Esophagus squamous epithelium (tissue), 5 donors: ENCODE measurements around the gene ADAM22. TPM values are rescaled to one million over a fixed set of nuclear protein-coding genes. Genes with fewer than 3 reads are reported as not detected.
"Not testable (repeated sequence)": the region's sequence is repeated elsewhere in the genome, so short reads cannot be mapped to it uniquely, and the experiment has no call there.

ENCODE experiments used
- DNase-seq: peaks from one replicate; lab custom pipeline; 2025; lab: John Stamatoyannopoulos, UW
- H3K27ac ChIP-seq, 4 donors: fragments of 200-600 bp; sonication (generic); one replicate each; pipeline ENCODE4 v1.5.1; 2016 to 2019; ENCODE audit warnings: mild to moderate bottlenecking in 1 of 4
- H3K27me3 ChIP-seq, 4 donors: fragments of 200-600 bp; sonication (generic); 1 replicate in 3 of 4; 2 replicates in 1 of 4; pipeline versions ENCODE4 v1.5.1 to v1.6.0; 2017 to 2021; ENCODE audit warnings: antibody characterized with exemption in 1 of 4
- H3K36me3 ChIP-seq, 3 donors: fragments of 200-600 bp; sonication (generic); one replicate each; pipeline ENCODE4 v1.5.1; 2016 to 2019
- H3K4me1 ChIP-seq, 3 donors: fragments of 200-600 bp; sonication (generic); one replicate each; pipeline ENCODE4 v1.5.1; 2017 to 2019
- H3K4me3 ChIP-seq, 4 donors: fragments of 200-600 bp; sonication (generic); 1 replicate in 3 of 4; 2 replicates in 1 of 4; pipeline ENCODE4 v1.5.1; 2016 to 2019; ENCODE audit warnings: mild to moderate bottlenecking in 2 of 4, moderate library complexity in 1 of 4
- H3K9me3 ChIP-seq, 3 donors: fragments of 200-600 bp; sonication (generic); one replicate each; pipeline ENCODE4 v1.5.1; 2016 to 2019
- POLR2A ChIP-seq, 4 donors: fragments of 450-650 bp; IDR thresholded peaks; one replicate each; pipeline ENCODE4 v1.6.1; 2017; ENCODE audit warnings: antibody characterized with exemption in 4 of 4, mild to moderate bottlenecking in 4 of 4, moderate library complexity in 3 of 4
- WGBS, 2 donors: methylation state at CpG; one replicate each; pipeline ENCODE4 v1.1.5; 2018; 5-methylcytosine and 5-hydroxymethylcytosine counted together
- intact Hi-C: fragments of 100-400 bp; cut with DNase I; formaldehyde crosslinking; loops from one replicate; pipeline ENCODE4 v1.15.0; 2022
- total RNA-seq, 4 donors: library from RNA; depleted of rRNA; stranded (reverse); fragments of >200 nt; gene quantifications; one replicate each; pipeline ENCODE4 v1.1.0, GENCODE V29; 2016
- TF ChIP-seq, protein P1 (sequence below), 6 experiments: fragments of 450-650 bp in 4 of 6; fragments of 200-600 bp in 2 of 6; sonication (generic) in 2 of 6; IDR thresholded peaks; one replicate each; pipeline ENCODE4 v1.5.1; 2016 to 2019; ENCODE audit warnings: antibody characterized with exemption in 6 of 6, mild to moderate bottlenecking in 4 of 6, moderate library complexity in 4 of 6
- donor health status: DM: yes; HTN: yes; CAD: no.

Gene ADAM22
- total RNA-seq, 4 donors from 2014 or later, result 0.61 to 1.4 (median 1.1) TPM

GRCh38 chr7:88153378-88153777 lies 219.3 kb downstream of the ADAM22 start:
- TF ChIP-seq, protein P1, sequence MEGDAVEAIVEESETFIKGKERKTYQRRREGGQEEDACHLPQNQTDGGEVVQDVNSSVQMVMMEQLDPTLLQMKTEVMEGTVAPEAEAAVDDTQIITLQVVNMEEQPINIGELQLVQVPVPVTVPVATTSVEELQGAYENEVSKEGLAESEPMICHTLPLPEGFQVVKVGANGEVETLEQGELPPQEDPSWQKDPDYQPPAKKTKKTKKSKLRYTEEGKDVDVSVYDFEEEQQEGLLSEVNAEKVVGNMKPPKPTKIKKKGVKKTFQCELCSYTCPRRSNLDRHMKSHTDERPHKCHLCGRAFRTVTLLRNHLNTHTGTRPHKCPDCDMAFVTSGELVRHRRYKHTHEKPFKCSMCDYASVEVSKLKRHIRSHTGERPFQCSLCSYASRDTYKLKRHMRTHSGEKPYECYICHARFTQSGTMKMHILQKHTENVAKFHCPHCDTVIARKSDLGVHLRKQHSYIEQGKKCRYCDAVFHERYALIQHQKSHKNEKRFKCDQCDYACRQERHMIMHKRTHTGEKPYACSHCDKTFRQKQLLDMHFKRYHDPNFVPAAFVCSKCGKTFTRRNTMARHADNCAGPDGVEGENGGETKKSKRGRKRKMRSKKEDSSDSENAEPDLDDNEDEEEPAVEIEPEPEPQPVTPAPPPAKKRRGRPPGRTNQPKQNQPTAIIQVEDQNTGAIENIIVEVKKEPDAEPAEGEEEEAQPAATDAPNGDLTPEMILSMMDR (IDR thresholded peaks at IDR 0.05), result no peak
- no peak for TF ChIP-seq POLR2A (IDR thresholded peaks at IDR 0.05)
- Histone ChIP-seq H3K9me3 (no peaks in the 10 kb centered on the region), H3K27ac (no peak overlapping the region), H3K27me3 (no peaks in the 10 kb centered on the region), H3K4me3 (no peak overlapping the region), H3K36me3 (no peaks in the 10 kb centered on the region), H3K4me1 (no peaks in the 10 kb centered on the region)
- DNase-seq, result no peak
- intact Hi-C loops, result no loop called here

GRCh38 chr7:88155756-88156155 lies 221.7 kb downstream of the ADAM22 start:
- TF ChIP-seq, protein P1 (IDR thresholded peaks at IDR 0.05), result no peak
- TF ChIP-seq POLR2A (IDR thresholded peaks at IDR 0.05), result no peak
- WGBS, 2 donors, result 81 to 85% methylated on average over 4 of the region's 4 CpGs
- no peaks in the 10 kb centered on the region for H3K36me3 ChIP-seq

DNA sequence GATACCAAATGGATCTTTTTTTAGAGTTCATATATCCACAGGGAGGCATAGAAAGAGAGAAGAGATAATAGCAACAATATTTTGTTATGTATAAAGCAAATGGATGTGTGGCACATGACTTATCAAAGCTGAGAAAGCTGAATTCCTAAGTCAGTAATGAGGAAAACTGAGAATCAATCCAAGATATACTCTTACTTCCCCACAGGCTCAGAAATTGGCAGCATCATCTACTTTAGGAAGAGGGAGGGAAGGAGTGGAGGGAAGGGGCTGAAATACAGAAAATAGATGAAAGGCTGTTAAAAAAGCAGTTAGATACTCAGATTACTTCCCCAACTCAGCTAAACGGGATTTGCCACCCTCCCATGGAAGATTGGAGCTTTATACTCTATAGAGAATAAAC lies 222.3 kb downstream of the ADAM22 start:
- no peaks in the 10 kb centered on the region for H3K4me1 ChIP-seq
- TF ChIP-seq, protein P1 (IDR thresholded peaks at IDR 0.05), result no peak
- no peak for TF ChIP-seq POLR2A (IDR thresholded peaks at IDR 0.05)
- intact Hi-C loops, result no loop called here
- no peaks in the 10 kb centered on the region for H3K36me3 ChIP-seq
- H3K27ac ChIP-seq, result no peak overlapping the region
- WGBS, 2 donors, result 41 to 62% methylated on average over 1 of the region's 1 CpG
- H3K9me3 ChIP-seq, result peaks cover 0 to 9% (median 0%) of the 10 kb centered on the region in 3 donors
- H3K4me3 ChIP-seq, result no peak overlapping the region
- H3K27me3 ChIP-seq, result no peaks in the 10 kb centered on the region
- DNase-seq, result no peak

More at GRCh38 chr7:88155756-88156155, 221.7 kb downstream of the ADAM22 start:
- H3K27ac ChIP-seq, result no peak overlapping the region
- no peaks in the 10 kb centered on the region for H3K27me3 ChIP-seq
- no peaks in the 10 kb centered on the region for H3K4me1 ChIP-seq
- H3K4me3 ChIP-seq, result no peak overlapping the region
- DNase-seq, result no peak
- H3K9me3 ChIP-seq, result peaks cover 0 to 9% (median 0%) of the 10 kb centered on the region in 3 donors
- intact Hi-C loops, result no loop called here

DNA sequence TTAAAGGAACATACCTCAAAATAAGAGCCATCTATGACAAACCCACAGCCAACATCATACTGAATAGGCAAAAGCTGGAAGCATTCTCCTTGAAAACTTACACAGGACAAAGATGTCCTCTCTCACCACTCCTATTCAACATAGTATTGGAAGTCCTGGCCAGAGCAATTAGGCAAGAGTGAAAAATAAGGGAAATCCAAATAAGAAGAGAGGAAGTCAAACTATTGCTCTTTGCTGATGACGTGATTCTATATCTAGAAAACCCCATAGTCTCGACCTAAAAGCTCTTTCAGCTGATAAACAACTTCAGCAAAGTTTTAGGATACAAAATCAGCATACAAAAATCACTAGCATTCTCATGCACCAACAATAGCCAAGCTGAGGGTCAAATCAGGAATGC lies 225.7 kb downstream of the ADAM22 start:
- H3K27ac ChIP-seq, intact Hi-C loops, H3K9me3 ChIP-seq, H3K4me3 ChIP-seq, H3K36me3 ChIP-seq, H3K27me3 ChIP-seq, H3K4me1 ChIP-seq, DNase-seq: not testable (repeated sequence)
- 69 to 83% methylated on average over 2 of the region's 2 CpGs for WGBS, 2 donors

GRCh38 chr7:88165697-88166096 lies 231.6 kb downstream of the ADAM22 start:
- H3K27ac ChIP-seq, result no peak overlapping the region
- intact Hi-C loops, result no loop called here

More at GRCh38 chr7:88165697-88166096, 231.6 kb downstream of the ADAM22 start:
- Histone ChIP-seq H3K4me3 (no peak overlapping the region), H3K4me1 (no peaks in the 10 kb centered on the region), H3K27me3 (no peaks in the 10 kb centered on the region), H3K36me3 (no peaks in the 10 kb centered on the region), H3K9me3 (no peaks in the 10 kb centered on the region)
- no peak for TF ChIP-seq POLR2A (IDR thresholded peaks at IDR 0.05)
- TF ChIP-seq, protein P1 (IDR thresholded peaks at IDR 0.05), result no peak
- no peak for DNase-seq
